Activated naive CD4-positive, alpha-beta T cell treated with Interleukin-2 at 50 U/mL for 16 hours (primary cell): ENCODE results near the gene DOCK6.

Source experiments
- DNase-seq: peaks from one replicate; pipeline ENCODE4 v3.0.0-alpha.2; 2020

The DOCK6 gene

GRCh38 chr19:11221082-11221598 lies 41.2 kb downstream of the DOCK6 start:
- DNase-seq = no peak

GRCh38 chr19:11214387-11214786 lies 47.9 kb downstream of the DOCK6 start:
- DNase-seq = no peak

- DNase-seq = no peak
These were observed 51.7 kb downstream of the DOCK6 start for GRCh38 chr19:11210656-11210928.

GRCh38 chr19:11209839-11210655 lies 52.3 kb downstream of the DOCK6 start:
- DNase-seq = no peak

GRCh38 chr19:11208561-11209471 lies 53.5 kb downstream of the DOCK6 start:
- DNase-seq = no peak

DNA sequence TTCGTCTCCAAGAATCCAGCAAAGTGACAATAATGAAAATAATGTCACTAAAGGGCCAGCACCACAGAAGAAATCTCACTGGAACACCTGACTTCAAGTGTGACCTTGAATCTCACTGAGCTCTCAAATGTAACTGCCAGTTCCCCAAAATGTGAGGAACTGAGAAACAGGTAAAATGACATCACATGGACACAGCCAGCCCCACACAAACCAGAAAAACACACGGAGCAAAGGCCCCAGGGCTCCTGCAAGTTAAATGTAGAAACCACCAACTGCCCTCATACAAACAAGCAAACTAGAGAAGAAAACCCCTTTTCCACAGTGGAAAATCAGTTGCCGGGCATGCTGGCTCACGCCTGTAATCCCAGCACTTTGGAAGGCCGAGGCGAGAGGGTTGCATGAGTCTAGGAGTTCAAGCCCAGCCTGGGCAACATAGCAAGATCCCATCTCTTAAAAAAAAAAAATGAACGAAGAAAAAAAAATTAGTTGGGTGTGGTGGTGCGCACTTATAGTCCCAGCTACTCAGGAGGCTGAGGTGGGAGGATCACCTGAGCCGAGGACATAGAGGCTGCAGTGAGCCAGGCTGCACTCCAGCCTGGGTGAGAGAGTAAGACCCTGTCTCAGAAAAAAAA lies 56.3 kb downstream of the DOCK6 start:
- no peak for DNase-seq

DNA sequence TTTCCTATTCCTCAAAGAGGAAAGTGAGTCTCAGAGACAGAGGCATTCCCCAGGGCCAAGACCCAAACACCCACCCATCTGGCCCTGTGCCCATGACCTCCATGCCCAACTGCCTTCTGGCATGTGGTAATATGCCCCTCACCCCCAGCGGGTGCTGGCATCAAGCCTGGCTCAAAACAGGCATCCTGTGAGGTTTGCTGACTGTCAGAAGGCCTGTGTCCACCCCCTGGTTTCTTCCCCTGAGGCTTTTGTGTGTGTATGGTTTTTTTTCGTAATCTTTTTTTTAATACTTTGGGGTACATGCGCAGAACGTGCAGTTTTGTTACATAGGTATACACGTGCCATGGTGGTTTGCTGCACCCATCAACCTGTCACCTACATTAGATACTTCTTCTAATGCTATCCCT lies 57.4 kb downstream of the DOCK6 start:
- no peak for DNase-seq

DNA sequence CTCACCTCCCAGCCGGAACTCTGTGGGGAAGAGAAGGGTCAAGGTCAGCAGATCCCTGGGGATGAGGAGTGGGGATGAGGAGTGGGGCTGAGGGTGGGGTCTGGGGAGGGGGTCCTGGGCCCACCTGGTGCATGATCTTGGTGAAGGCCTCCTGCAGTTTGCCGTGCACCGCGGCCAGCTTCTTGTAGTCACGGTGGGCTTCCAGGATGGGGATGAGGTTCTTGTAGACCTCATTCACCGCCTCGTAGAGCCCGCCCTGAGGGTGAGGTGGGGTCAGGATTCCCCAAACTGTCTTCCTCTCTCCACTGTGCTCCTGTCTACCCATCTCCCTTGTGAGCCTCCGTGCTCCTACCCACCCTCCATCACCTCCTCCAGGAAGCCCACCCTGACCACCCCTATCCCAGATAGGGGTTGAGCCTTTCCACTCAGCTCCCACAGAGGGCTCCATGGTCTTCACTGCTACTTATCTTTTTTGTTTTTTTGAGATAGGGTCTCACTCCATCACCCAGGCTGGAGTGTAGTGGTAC lies 58.2 kb downstream of the DOCK6 start:
- no peak for DNase-seq

- DNase-seq = peak; percentile 43
These were observed 58.9 kb downstream of the DOCK6 start for GRCh38 chr19:11203194-11204075.

DNA sequence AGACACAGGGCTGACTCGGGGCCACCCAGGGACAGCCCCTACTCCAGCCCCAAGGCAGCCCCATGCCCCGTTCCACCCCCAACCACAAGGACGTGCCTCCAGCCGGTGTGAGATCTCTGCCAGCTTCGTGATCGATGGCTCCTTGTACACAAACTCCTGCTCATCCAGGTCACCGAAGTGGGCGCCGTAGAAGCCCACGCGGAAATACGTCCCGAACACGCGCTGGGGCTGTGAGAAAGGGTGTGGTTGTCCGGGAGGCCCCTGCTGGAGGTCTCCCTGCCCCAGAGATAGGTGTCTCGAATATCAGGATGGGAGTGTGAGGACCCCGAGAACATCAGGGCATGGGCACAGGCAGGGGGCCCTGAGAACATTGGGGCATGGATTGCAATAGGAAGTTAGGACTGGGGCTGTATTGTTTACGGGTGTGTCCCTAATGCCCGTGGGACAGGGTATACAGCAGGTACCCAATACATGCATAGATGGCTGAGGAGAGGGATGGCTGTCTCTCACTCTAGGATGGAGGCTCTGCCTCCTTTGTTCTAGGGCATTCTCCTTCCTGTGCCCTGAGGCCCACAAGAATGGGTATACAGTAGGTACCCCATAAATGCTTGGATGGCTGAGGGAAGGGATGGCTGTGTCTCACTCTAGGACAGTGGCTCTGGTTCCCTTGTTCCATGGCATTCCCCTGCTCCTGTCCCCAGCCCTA lies 59.7 kb downstream of the DOCK6 start:
- DNase-seq = no peak

DNA sequence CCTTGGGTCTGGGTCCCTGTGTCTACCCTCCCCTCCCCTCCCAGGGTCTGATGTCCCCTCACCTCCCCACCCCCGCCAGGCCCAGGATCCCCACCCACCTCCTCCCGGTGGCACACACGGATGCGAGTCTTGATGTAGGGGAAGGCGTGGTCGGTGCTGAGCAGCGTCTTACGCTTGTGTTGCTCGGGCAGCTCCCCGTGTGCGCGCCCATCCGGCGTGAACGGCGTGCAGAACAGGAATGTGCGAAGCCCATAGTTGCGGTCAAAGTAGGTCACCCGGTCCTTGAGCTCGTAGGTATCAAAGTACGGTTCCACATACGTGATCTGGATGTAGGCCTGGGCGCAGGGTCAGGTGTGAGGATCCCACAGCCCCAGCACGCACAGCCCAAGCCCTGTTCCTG lies 60.5 kb downstream of the DOCK6 start:
- DNase-seq = no peak

DNA sequence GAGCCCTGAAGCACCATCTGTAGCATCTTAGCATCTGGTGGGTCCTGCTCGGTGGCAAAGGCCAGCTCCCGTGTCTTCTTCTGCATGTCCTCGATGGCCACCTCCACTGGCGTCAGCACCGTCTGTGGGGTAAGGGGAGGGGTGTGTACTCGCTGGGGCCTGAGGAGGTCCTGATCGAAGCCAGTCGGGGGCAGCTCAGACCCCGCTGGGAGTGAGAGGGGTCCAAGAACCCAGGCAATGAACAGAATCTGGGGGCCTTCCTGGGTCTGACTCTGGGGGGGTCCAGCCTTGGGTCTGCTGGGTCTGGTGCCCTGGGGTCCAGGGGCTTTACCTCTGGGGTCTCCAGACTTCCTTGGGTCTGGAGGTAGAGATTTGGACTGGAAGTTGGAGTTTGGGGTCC lies 61.4 kb downstream of the DOCK6 start:
- no peak for DNase-seq

- DNase-seq = no peak
These were observed 62.2 kb downstream of the DOCK6 start for GRCh38 chr19:11200015-11200574.

DNA sequence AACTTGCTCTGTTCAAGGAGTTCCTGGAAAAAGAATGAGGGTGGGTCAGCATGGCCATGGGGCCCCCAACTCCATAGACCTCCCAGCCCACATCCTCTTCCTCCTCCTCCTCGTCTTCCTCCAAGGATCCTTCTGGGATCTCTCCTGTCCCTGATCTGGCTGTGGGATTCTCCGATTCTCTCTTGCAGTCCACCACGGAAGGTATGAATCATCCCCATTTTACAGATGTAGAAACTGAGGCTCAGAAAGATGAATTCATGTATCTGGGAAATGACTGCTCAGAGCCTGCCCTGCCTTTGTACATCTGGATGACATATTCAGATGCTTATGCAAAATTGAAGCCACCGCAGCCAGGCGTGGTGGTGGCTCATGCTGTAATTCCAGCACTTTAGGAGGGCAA lies 62.8 kb downstream of the DOCK6 start:
- no peak for DNase-seq

DNA sequence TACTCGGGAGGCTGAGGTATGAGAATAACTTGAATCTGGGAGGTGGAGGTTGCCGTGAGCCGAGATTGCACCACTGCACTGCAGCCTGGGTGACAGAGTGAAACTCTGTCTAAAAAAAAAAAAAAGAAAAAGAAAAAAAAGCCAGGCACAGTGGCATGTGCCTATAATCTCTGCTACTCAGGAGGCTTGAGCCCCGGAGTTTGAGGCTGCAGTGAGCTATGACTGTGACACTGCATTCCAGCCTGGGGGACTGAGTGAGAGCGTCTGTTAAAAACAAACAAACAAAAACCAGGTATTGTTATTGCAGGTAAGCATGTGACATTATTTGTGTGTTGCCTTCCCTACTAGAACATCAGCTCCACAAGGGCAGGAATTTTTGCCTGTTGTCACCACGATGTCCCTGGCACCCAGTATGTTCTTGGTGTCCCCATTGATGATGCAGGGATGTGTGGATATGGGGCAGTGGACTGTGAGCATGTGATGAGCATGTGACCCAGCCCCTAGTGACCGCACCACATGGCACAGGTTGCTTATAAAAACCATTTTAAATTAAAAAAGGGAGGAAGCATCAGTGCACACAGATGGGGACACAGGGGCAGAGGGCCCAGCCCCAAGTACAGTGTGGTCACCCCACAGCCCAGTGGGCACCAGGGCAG lies 63.4 kb downstream of the DOCK6 start:
- DNase-seq = no peak

- no peak for DNase-seq
These were observed 64.2 kb downstream of the DOCK6 start for GRCh38 chr19:11198175-11198534.

GRCh38 chr19:11197291-11198174 lies 64.8 kb downstream of the DOCK6 start, which contains the start of gene KANK2:
KANK2 (minus strand) TSS chr19:11197545; CDS start chr19:11194511, 3,034 bp downstream.
- peak; percentile 73 for DNase-seq

- no peak for DNase-seq
These were observed 65.7 kb downstream of the DOCK6 start for GRCh38 chr19:11196406-11197287.
